Measurements from ENCODE around the gene DAB2IP.

DAB2IP gene

GRCh38 chr9:121783521-121784507 lies 132.4 kb downstream of the DAB2IP start:
- no peaks in the 10 kb centered on the region for H4K20me1 ChIP-seq (ENCODE audit: insufficient read depth, low read length, poor library complexity, severe bottlenecking)
- peak overlapping the region; percentile 63 for H3K9ac ChIP-seq (ENCODE audit: low read depth, low read length, poor library complexity, severe bottlenecking)
- peak overlapping the region; percentile 53 for H3K4me3 ChIP-seq (ENCODE audit: low read length, poor library complexity, severe bottlenecking)

GRCh38 chr9:121784731-121785411 lies 133.4 kb downstream of the DAB2IP start:
- TF ChIP-seq EZH2phosphoT487 (IDR thresholded peaks at IDR 0.05; ENCODE audit: borderline replicate concordance): no peak
- peak; percentile 36 for TF ChIP-seq CTCF (conservative IDR thresholded peaks at IDR 0.05; ENCODE audit: low read length)
- no peaks in the 10 kb centered on the region for H3K27me3 ChIP-seq (ENCODE audit: insufficient read depth, low read length, poor library complexity, severe bottlenecking)
- no peaks in the 10 kb centered on the region for H3K9me3 ChIP-seq (ENCODE audit: insufficient read depth, low read depth, low read length)
- H3K4me3 ChIP-seq (ENCODE audit: low read length, poor library complexity, severe bottlenecking): peak overlapping the region; percentile 53
- peaks cover 24% of the 10 kb centered on the region for H3K4me1 ChIP-seq (ENCODE audit: insufficient read depth, low read length, poor library complexity, severe bottlenecking)
- no peak overlapping the region for H2AFZ ChIP-seq (ENCODE audit: low read length)
- H3K9me2 ChIP-seq (replicated peaks; ENCODE audit: low read depth, low read length): no peaks in the 10 kb centered on the region
- no peaks in the 10 kb centered on the region for H3F3A ChIP-seq (ENCODE audit: low read depth)
- no peaks in the 10 kb centered on the region for H4K20me1 ChIP-seq (ENCODE audit: insufficient read depth, low read length, poor library complexity, severe bottlenecking)
- peaks cover 25% of the 10 kb centered on the region; the same call in 1 of the 2 replicates for H3K36me3 ChIP-seq (ENCODE audit: insufficient read depth, low read length)
- H3K79me2 ChIP-seq (ENCODE audit: insufficient read depth, low read length): no peaks in the 10 kb centered on the region
- peak overlapping the region; percentile 63 for H3K9ac ChIP-seq (ENCODE audit: low read depth, low read length, poor library complexity, severe bottlenecking)
- H3K4me2 ChIP-seq (ENCODE audit: low read depth, low read length, poor library complexity, severe bottlenecking): peak overlapping the region; percentile 66

More at GRCh38 chr9:121783521-121784507, 132.4 kb downstream of the DAB2IP start:
- Histone ChIP-seq H3K4me1 (ENCODE audit: insufficient read depth, low read length, poor library complexity, severe bottlenecking) (peaks cover 24% of the 10 kb centered on the region), H3K4me2 (ENCODE audit: low read depth, low read length, poor library complexity, severe bottlenecking) (peak overlapping the region; percentile 66), H2AFZ (ENCODE audit: low read length) (no peak overlapping the region), H3K9me2 (replicated peaks; ENCODE audit: low read depth, low read length) (no peaks in the 10 kb centered on the region), H3F3A (ENCODE audit: low read depth) (no peaks in the 10 kb centered on the region), H3K27me3 (ENCODE audit: insufficient read depth, low read length, poor library complexity, severe bottlenecking) (no peaks in the 10 kb centered on the region), H3K79me2 (ENCODE audit: insufficient read depth, low read length) (no peaks in the 10 kb centered on the region), H3K9me3 (ENCODE audit: insufficient read depth, low read depth, low read length) (no peaks in the 10 kb centered on the region), H3K36me3 (ENCODE audit: insufficient read depth, low read length) (peaks cover 25% of the 10 kb centered on the region; the same call in 1 of the 2 replicates)
- TF ChIP-seq EZH2phosphoT487 (IDR thresholded peaks at IDR 0.05; ENCODE audit: borderline replicate concordance) (no peak), CTCF (conservative IDR thresholded peaks at IDR 0.05; ENCODE audit: low read length) (no peak)

- Histone ChIP-seq H3K4me3 (ENCODE audit: low read length, poor library complexity, severe bottlenecking) (no peak overlapping the region), H3K9ac (ENCODE audit: low read depth, low read length, poor library complexity, severe bottlenecking) (no peak overlapping the region), H3K36me3 (ENCODE audit: insufficient read depth, low read length) (peaks cover 19% of the 10 kb centered on the region; the same call in 1 of the 2 replicates), H3K4me1 (ENCODE audit: insufficient read depth, low read length, poor library complexity, severe bottlenecking) (peaks cover 24% of the 10 kb centered on the region), H3K27me3 (ENCODE audit: insufficient read depth, low read length, poor library complexity, severe bottlenecking) (no peaks in the 10 kb centered on the region), H3K4me2 (ENCODE audit: low read depth, low read length, poor library complexity, severe bottlenecking) (no peak overlapping the region), H2AFZ (ENCODE audit: low read length) (no peak overlapping the region), H3F3A (ENCODE audit: low read depth) (no peaks in the 10 kb centered on the region), H3K9me3 (ENCODE audit: insufficient read depth, low read depth, low read length) (no peaks in the 10 kb centered on the region), H4K20me1 (ENCODE audit: insufficient read depth, low read length, poor library complexity, severe bottlenecking) (no peaks in the 10 kb centered on the region), H3K79me2 (ENCODE audit: insufficient read depth, low read length) (no peaks in the 10 kb centered on the region), H3K9me2 (replicated peaks; ENCODE audit: low read depth, low read length) (no peaks in the 10 kb centered on the region)
- TF ChIP-seq EZH2phosphoT487 (IDR thresholded peaks at IDR 0.05; ENCODE audit: borderline replicate concordance) (no peak), CTCF (conservative IDR thresholded peaks at IDR 0.05; ENCODE audit: low read length) (no peak)
Observed at GRCh38 chr9:121785673-121786542, 134.5 kb downstream of the DAB2IP start.
